CD4-positive, alpha-beta T cell treated with Interleukin-15 for 4 hours (primary cell): ENCODE data around the gene FRMPD2.

Experiments
- DNase-seq: peaks from one replicate; pipeline ENCODE4 v3.0.0-alpha.2; 2020; ENCODE audit warnings: low spot score

FRMPD2 gene, protein sequence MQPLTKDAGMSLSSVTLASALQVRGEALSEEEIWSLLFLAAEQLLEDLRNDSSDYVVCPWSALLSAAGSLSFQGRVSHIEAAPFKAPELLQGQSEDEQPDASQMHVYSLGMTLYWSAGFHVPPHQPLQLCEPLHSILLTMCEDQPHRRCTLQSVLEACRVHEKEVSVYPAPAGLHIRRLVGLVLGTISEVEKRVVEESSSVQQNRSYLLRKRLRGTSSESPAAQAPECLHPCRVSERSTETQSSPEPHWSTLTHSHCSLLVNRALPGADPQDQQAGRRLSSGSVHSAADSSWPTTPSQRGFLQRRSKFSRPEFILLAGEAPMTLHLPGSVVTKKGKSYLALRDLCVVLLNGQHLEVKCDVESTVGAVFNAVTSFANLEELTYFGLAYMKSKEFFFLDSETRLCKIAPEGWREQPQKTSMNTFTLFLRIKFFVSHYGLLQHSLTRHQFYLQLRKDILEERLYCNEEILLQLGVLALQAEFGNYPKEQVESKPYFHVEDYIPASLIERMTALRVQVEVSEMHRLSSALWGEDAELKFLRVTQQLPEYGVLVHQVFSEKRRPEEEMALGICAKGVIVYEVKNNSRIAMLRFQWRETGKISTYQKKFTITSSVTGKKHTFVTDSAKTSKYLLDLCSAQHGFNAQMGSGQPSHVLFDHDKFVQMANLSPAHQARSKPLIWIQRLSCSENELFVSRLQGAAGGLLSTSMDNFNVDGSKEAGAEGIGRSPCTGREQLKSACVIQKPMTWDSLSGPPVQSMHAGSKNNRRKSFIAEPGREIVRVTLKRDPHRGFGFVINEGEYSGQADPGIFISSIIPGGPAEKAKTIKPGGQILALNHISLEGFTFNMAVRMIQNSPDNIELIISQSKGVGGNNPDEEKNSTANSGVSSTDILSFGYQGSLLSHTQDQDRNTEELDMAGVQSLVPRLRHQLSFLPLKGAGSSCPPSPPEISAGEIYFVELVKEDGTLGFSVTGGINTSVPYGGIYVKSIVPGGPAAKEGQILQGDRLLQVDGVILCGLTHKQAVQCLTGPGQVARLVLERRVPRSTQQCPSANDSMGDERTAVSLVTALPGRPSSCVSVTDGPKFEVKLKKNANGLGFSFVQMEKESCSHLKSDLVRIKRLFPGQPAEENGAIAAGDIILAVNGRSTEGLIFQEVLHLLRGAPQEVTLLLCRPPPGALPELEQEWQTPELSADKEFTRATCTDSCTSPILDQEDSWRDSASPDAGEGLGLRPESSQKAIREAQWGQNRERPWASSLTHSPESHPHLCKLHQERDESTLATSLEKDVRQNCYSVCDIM (N-terminal part only)

DNA sequence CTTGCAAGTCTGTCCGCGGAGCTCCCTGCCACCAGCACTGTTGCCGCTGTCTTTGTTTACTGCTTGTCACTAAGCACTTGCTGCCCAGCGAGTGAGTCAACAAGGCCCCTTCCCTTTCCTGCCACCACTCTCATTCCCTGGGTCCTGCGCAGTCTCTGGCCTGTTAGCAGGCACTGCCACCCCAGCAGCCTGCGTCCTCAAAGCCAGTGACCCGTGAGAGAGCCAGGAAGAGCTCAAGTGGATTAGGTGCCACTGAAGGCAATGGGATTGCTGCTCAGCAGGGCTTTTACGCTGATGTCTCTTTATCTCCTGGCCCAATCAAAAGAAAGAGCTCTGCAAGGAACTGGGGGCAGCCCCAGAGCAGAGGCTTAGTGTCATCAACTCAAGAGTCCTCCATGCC, at the start of gene FRMPD2:
Gene FRMPD2, minus strand, starts transcription at position 61 of the 400 bp plus-strand sequence. CDS start 129 bp downstream, outside the sequence.
- no peak for DNase-seq

DNA sequence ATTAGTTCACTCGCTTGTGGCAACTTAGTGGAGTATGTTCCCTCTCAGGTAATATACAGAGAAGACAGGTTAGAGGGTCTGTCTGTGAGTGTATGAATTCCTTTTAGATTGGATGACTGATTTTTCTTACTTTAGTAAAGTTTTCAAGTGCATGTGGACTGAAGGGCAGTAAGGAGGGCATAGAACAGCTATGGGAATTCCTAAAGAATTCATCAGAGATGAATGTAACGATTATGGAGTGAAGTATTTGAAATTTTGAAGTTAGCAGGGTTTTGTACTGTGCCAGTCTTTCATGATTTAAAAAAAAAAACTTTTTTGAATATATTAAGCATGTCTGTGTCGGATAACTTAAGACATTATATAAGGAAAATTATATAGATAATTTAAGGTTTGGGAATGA, 47.5 kb upstream of the FRMPD2 start:
- no peak for DNase-seq

DNA sequence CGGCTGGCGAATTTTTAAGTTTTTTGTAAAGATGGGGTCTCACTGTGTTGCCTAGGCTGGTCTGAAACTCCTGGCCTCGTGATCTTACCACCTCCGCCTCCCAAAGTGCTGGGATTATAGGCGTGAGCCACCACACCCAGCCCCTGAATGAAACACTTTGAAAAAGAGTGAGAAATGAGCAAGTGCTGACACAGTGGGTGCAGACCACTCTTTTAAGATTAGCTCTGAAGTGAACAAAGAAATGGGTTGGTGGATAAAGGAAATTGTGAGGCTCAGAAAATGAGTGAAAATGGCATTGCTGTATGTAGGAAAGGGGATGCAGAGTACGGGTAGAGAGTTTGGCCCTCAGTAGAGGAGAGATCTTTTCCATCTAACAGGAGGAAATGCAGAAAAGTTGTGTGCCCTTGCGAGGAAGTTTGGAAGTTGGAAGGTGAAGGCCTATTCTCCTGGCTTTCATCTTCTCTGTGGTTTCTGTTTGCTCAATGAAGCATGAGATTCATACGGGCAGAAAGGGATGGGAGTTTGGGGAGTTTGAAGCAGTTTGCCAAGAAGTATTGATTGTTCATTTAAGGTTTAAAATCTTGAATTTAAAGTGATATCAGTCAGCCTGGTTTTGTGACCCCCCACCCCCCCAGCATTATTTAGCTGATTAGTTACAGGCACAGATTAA, 43.0 kb upstream of the FRMPD2 start:
- DNase-seq, result no peak

DNA sequence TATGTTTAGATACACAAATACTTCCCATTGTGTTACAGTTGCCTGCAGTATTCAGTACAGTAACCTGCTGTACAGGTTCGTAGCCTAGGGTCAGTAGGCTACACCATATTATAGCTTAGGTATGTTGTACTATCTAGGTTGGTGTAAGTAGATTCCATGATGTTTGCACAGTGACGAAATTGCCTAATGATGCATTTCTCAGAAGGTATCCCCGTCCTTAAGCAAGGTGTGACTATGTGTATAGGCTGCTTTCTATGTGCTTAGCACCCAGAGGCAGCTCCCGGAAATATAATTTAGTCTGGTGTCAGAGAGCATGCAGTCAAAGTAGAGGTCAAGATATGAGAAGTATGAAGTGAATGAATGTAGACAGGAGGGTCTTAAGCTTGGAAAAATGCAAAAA, 41.7 kb upstream of the FRMPD2 start:
- no peak for DNase-seq

DNA sequence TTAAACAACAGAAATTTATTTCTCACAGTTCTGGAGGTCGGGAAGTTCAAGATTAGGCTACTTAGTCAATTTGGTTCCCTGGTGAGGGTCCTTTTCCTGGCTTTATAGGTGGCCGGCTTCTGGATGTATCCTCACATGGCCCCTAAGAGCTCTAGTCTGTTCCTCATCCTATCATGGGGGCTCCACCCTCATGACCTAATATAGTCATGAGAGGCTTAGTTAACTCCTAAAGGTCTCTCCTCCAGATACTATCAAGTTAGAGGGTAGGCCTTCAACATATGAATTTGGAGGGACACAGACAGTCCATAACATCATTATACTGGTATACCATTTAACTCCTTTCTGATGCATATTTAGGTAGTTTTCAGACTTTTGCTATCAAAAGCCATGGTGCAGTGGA, 39.6 kb upstream of the FRMPD2 start:
- DNase-seq, result no peak

DNA sequence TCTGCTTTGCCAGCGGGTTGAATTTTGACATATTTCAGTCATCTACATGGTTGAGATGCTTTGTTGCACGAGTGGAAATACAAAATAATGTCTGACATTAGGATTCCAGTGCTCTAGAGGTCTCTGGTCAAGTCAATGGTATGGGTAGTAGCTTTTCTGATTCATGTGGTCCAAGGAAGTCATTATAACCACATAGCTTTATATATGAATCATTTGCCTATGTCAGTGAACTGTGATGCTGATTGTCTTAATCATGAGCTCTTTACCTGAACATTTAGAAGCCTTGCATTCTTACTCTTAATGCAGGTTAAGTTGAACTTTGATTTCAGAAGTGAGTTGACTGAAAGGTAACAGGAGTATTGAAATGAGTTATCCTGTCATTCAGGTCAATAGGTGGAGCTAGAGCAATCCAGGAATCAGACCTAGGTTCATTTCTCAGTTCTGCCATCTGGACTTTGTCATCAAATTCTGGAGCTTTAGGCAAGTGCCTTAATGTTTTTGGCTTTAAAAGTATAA, 35.3 kb upstream of the FRMPD2 start:
- peak; percentile 4 for DNase-seq

DNA sequence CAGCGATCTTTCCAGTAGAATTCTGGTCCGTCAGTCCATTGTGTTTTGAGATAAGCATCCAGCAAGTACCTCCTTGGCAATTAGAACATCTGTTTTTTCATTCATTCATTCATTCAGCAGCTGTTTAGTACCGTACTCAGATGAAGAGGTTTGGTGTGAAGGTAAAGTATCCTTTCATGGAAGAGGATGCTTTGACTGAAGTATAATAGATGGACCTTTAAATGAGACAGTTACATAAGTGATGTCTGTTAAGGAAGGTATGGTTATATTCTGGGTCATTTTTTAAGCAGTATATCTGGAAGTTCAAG, 33.2 kb upstream of the FRMPD2 start:
- DNase-seq, result no peak

DNA sequence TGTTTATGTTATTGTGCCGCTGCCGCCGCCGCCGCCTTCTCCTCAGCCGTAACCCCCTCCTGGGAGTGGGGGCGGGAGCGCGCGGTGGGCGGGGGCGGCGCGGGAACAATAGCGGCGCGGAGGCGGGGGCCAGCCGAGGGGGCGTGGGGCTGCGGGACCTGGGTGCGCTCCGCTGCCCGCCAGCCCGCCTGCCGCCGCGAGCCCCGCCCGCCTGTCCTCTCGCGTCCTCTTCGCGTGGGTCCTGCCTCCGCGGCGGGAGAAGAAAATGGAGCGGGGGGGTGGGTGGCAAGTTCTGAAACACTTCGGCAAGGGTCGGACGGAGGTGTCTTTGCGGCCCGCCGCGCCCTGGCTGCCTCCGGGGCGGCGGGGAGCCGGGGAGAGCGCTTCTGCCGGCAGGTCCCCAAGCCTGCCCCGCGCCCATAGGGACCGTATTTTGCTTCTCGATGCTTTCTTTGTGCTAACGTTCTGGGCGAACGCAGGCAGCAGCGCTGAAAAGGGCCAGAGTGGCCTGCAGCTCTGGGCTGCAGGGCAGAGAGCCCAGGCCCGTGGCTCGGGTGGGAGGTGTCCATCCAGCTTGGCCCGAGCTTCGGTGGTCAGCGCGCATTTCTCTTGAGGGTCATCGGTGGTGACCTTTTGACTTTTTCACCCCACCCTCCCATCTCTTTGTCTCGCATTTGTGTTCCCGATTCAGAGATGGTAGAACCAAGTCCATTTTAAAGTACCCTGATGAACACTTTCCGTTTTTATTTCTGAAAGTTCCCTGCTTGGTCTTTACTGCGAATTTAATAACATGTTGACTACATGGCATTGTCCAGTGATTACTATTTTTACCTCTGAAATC, 32.6 kb upstream of the FRMPD2 start:
- peak; percentile 62 for DNase-seq

DNA sequence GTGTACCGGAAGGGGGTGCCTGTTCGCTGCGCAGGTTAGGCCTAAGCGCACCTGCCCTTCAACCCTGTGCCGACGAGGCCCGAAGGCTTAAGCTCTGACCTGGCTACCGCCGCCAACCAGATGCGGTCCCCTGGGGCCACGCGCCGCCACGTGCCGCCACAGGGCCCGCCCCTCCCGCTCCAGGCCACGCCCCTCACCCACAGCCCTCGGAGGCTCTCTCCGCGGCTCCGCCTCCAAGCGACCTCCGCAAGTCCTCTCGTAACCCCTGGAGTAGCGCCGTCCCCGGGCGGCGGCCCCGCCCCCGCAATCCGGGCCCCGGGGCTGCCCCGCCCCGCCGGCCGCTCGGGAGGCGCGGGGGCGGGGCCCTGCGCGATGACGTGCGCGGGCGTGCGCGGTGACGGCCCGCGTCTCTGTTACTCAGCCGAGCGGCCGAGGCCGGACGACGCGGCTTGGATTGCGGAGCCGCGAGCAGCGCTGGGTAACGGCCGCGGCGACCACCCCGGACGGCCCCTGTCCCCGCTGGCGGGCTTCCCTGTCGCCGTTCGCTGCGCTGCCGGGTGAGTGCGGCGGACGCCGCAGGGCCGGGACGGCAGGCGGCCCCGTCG, 31.9 kb upstream of the FRMPD2 start, which contains the start of gene MAPK8:
Gene MAPK8, plus strand, starts transcription at position 413 of the 605 bp plus-strand sequence. CDS start 94,984 bp downstream, outside the sequence.
- DNase-seq, result peak; percentile 92

DNA sequence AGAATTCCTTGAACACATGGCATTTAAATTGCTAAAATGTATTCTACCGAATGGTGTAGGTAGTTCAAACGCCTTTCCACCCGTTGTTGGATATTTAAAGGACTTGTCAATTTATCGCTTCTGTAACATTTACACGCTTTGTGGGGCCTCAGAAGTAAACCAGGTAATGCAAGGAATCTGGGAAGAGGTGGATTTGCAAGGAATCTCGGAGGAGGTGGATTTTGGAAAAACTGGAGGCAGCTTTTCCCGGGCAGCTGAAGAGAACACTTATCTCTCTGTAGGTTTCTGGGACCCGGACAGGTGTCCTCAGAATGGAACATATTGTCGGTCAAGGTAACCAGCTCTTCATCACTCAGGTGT, 31.4 kb upstream of the FRMPD2 start:
- no peak for DNase-seq

DNA sequence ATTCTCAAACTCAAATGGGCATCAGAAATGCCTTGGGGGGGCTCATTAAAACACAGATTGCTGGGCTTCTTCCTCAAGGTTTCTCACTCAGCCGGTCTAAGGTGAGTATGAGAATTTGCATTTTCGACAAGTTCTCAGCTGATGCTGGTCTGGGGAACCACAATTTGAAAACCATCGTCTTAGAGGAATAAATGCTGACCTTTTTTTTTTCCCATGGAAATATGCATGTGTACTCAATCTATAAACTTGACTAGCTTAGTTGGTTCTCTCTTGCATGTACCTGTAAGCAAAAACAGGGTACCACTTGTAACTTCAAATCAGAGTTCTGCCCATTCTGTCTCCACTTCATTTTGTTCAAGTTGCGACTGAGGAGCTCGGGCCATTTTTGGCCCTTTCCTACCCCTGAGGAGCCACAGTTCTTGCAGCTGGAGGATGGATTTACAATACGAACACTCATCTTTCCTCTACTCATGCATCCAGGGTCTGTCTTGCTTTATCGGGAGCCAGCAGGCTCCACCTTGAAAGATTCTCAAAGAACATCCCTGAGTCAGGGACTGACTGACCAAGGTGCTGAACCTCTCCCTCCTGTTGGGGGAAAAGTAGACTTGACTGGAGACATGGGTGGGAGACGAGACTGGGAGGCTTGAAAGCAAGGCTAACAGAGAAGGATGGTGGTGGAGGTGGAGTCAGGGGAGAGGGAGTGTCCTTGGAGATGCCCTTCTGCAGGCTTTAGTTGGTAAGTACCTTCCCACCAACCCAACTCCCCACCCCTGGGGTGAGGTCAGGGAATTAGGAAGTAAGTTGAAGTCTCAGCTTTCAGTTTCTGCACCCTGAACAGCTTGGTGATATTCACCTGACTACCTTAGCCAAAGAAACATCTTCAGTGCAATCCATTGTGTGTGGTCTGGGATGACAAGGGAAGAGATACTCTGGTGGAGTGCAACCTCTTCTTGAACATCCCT, 28.3 kb upstream of the FRMPD2 start:
- DNase-seq, result no peak

DNA sequence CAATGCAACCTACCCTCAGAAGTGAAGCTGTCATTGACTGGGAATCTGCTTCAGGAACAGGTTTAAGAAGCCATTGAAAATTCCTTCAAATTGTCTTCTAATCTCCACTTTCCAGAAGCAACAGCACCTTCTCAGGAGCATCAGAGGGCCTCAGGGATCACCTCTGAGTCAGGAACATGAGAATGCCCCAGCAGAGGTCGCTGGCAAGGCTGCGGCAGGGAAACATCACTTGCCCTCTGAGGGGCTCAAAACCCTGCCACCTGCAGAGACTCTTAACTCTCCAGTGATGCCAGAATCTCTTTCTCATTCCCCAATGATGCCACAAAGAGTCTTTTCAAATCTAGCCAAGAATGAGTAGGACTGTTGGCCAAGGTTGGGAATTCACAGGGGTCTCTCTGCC, 26.1 kb upstream of the FRMPD2 start:
- DNase-seq, result no peak

DNA sequence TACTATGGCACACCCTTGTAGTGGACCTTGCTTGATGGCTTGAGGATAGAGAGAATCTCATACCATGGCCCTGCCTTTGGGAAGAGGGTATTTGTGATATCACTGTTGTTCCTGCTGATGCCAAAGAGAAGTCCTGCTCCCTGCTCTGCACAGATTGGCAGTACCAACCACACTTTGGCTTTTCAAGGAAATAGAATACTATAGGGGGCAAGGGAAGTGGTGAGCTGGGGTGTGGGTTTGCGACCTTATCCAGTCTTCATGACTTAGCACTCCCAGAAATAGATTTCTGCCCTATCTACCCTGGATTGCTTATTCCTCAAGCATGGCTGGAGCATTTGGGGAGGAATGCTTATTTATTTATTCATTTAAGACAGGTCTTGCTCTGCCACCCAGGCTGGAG, 25.2 kb upstream of the FRMPD2 start:
- DNase-seq, result no peak

DNA sequence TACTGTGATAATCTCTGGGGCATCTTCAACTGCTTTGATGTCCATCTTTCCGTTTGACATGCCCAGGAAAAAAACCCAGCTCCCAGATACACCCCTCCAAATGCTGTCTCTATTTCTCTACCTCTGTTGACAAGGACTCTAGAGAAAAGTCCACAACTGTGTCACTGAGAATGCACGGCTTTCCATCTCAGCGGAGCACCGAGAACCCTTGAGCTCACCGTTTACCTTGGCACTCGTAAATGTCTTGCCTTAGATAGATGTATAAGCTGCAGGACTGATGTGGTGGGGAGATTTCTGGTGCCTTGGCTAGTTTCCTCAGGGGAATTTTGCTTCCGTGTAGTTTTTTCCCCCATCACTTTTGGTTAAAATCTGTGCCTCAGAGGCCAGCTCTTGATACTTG, 24.6 kb upstream of the FRMPD2 start:
- DNase-seq, result no peak

DNA sequence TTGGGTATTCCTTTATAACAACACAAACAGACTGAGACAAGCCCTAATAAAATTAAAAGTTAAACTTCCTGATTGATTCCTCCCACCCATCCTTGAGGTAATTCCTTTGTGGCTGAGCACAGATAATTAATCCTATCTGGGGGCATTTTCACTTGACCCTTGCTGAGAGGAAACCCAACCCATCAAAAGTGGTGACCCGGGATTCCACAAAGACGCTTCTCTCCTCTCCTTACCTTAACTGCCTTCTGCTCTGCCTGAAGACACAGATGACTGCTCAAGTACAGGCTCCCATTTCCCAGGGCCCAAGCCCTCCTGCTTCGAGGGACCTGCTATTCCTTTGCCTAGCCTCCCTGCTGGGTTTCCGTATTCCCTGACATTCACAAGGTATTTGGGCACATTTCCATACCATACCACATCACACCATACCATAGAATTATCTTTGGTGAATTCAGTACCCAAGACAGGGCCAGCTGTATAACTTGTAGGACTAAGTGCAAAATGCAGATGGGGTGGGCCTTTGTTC, 22.1 kb upstream of the FRMPD2 start:
- DNase-seq, result no peak

DNA sequence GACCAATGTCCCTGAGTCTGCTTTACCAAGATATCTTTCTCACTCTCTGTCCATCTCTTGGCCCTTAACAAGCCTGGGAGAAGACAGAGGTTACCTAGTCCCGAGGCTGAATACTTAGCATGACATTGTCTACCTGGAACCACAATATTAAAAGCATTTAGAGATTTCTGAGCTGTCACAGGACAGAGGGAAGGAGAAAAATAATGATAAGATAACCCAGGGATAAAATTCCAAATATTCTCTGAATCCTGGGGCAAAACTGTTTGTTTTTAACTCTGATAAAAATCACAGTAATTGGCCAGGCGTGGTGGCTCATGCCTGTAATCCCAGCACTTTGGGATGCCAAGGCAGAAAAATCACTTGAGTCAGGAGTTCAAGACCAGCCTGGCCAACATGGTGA, 19.9 kb upstream of the FRMPD2 start:
- DNase-seq, result no peak

DNA sequence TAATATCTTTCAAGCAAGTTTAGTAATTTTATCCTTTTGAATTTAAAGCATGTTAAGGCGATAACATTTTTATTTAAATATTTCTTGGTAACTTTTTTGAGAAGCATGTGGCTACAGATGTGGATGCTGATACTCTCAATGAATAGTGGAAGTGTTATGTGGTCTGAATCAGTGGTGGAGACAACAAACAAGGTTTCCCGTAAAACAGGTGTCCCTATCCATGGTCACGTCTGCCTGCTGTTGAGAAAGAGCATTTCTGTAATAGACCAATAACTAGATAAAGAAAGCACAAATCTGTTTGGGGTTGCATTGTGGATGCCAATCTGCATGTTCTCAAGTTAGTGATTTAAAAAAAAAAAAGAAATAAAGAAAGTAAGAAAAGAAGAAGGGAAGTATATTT, 18.1 kb upstream of the FRMPD2 start:
- DNase-seq, result no peak

DNA sequence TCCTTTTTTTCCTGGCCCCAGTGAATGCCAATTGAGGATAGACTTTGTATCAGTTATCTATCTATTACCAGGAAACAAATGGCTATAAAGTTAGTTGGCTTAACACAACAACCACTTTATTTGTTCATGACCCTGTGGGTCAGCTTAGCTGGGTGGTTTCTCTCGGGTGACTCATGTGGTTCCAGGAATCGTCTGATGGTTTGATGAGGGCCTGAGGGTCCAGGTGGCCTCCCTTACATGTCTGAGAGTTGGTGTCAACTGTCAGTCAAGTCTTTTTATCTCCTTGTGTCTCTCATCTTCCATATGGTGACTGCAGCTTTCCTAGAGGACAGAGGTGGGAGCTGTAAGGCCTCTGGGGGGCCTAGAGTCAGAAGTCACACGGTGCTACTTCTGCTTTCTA, 16.7 kb upstream of the FRMPD2 start:
- no peak for DNase-seq

DNA sequence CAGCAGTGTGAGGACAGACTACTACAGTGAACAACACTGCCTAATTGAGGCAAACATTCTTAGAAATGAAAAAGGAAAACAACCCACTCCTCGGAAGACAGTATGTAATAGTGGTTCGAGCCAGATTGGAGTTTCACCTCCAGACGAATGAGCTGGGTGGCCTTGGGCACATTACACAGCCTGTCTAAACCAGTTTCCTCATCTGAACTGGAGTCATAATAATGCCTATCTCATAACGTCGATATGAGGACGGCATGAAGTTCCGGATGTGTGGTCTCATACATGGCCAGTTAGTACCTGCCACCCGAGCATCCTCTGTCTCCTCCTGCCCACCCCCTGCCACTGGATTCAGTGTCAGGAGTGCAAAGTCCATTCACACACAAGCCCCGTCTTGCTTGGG, 15.8 kb upstream of the FRMPD2 start:
- no peak for DNase-seq
